G401 (cell line): Measurements from ENCODE around the gene TBX1. TPM values are rescaled to one million over a fixed set of nuclear protein-coding genes. Genes with fewer than 3 reads are reported as not detected.

Experiments used
- DNase-seq: peaks from one replicate; pipeline ENCODE4 v3.0.0-alpha.2; 2015; ENCODE audit warnings: low spot score
- in situ Hi-C: cut with HindIII; loops from 2 replicates; pipeline ENCODE4 v1.10.0; 2016; ENCODE audit warnings: low sequenced_read_pairs, mixed read lengths
- total RNA-seq: library from RNA; depleted of rRNA; stranded (reverse); fragments of >200 nt; shearing (Covaris generic); gene quantifications from 2 replicates; pipeline ENCODE4 v1.2.3, GENCODE V29; 2014

The TBX1 gene
- total RNA-seq, 1 experiment from 2014 or later, result 32.1 TPM

DNA sequence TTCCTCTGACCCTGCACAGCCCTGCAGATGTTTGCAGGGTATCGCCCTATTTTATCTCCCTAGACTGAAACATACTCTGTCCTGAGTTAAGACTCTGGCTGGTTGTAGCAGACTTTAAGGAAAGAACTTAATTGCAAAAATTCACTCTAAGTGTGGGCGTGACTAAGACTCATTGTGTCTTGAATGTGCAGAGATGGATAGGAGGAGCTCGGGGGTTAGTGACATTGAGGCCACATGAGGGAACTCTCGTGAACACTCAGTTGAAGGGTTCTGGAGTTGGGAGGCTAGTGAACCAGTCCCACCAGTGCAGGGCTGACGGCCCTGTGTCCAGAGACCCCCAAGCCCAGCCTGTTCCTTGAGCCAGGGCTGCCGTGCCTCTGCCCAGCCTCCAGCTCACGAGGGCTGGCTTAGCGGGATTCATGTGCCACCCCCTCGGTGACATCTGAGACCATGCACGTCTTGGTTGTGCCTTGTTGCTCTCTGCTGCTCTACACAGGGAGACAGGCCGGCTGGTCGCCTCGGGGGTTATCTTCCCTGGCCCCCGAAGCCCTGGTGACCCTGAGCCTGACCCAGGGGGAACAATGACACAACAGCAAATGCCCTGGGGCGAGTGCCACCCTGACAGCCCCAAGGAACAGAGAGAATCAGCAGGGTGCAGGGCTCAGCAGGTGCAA, 11.4 kb upstream of the TBX1 start:
- in situ Hi-C loops, result no loop called here
- no peak for DNase-seq

DNA sequence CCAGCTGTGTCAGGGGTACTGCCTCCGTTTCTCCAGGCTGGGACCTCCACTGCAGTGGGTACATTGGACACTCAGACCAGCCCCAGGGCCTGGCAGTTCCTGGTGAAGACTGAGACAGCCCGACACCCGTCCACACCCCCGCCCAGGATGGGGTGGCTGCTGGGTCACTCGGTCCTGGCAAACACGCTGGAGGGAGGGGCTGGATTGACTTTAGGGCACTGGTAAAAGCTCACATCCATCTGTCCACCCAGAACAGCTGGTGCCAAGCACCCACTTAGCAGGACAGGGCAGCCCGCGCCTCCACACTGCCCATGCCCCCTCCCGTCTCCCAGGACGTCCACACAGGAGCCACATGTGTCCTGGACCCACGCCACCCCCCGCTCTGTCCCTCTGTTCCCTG, 10.7 kb upstream of the TBX1 start:
- DNase-seq, result no peak
- in situ Hi-C loops, result loop anchor here (25.0 kb wide), 1 partner anchor 212 kb away; no protein-coding TSS in a partner anchor

DNA sequence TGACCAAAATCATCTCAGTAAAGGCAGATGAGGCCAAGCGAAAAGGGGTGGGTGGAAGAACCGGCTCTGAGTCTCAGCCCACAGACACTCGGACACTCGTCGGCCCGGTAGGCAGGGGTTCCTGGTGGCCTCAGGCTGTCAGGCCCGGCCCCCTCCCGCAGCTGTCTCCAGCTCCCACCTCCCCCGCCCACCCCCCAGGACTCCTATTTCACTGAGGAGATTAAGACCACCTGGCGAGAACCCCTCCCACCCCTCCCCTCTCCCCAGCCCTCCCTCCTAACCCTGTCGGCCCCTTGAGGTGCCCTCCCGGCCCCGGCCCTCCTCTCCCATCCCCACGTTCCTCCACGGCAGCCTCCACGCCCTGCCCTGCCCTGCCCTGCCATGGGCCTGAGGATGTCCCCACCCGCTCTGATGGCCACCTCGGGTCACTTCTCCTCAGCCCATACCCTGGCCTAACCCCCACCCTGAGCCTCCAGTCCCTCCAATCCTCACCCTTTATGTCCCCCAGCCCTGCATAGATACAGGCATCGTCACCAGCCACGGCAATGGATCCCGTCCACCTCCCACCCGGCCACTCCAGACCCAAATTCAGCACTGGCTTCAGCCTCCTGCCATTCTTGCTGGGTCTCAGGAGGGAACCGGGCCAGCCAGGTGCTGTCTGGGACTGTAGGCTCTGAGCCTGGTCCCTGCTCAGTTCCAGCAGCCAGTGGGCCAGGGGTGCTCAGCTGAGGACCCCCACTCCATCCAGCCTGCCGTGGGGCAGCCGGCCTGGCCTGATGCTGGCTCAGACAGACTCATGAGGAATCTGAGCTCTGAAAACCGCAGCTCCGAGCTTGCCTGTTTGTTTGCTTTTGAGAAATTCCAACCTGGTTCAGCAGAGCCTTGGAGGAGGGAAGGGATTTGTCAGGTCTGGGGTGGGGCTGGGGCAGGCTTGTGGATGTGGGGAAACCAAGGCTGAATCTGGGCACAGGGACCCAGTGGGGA, 9.8 kb upstream of the TBX1 start:
- in situ Hi-C loops, result loop anchor here (25.0 kb wide), 1 partner anchor 212 kb away; no protein-coding TSS in a partner anchor
- DNase-seq, result no peak

DNA sequence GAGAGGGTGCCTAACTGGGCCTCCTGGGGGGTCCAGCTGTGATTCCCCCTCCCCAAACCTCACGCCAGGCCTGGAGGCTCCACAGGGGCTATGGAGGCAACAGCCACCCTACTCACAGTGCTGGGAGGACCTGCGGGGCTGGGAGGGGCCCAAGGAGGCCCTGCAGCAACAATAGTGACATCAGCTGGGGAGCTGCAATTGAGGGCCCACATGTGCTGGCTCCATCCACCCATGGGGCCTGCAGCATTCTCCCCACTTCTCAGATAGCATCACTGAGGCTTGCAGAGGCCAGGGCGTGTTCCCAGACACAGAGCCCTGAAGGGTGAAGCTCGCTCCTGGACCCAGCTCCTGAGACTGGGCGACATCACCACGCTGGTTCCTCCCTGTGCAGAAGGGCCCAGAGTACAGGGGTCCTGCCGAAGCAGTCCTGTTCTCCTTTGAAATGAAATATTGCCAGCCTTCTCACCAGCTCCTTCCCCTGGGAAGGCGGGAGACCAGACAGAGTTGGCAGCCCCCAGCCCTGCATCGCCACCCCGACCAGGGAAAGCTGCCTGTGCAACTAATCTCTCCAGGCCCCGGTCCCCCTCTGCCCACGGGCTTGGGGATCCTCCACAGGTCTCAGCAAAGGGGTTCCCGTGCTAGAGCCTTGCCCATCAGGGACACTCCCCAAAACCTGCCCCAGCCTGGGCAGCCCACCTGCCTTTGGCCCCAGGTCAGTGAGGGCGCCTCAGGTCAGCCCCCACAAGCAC, 8.9 kb upstream of the TBX1 start:
- in situ Hi-C loops, result loop anchor here (25.0 kb wide), 1 partner anchor 211 kb away; no protein-coding TSS in a partner anchor
- no peak for DNase-seq

GRCh38 chr22:19753090-19753842, 7.3 kb upstream of the TBX1 start:
- in situ Hi-C loops, result loop anchor here (25.0 kb wide), 1 partner anchor 209 kb away; no protein-coding TSS in a partner anchor
- no peak for DNase-seq

GRCh38 chr22:19753996-19754700, 6.4 kb upstream of the TBX1 start:
- DNase-seq, result no peak
- in situ Hi-C loops, result loop anchor here (25.0 kb wide), 1 partner anchor 208 kb away; no protein-coding TSS in a partner anchor

- in situ Hi-C loops, result loop anchor here (25.0 kb wide), 1 partner anchor 208 kb away; no protein-coding TSS in a partner anchor
- DNase-seq, result no peak
These were observed 5.9 kb upstream of the TBX1 start for GRCh38 chr22:19754701-19755144.

DNA sequence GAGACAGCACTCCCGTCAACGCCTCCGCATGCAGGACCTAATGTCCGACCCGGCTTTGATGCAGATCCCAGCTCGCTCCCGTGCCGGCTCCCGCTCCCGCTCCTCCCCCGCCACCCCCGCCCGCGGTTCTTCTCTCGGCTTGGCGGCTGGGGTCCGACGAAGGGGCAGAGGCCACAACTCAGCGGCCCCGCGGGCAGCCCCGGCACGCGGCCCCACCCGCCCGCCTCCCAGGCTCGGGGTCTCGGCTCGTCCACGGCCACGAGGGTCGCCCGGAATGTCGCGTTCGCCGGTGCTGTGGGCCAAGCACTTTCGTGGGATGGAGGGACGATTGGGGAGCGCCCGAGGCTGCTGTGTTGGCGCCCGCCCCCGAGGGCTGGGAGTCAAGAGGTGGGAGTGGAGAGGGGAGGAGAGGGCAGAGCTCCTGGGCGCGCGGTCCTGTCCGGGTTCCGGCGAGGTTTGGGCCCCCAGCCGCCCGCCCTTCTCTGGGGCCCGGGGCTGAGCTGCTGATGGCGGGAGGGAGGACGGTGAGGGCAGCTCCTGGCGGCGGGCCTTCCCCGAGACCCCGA, 5.3 kb upstream of the TBX1 start:
- in situ Hi-C loops, result loop anchor here (25.0 kb wide), 1 partner anchor 207 kb away; no protein-coding TSS in a partner anchor
- no peak for DNase-seq

DNA sequence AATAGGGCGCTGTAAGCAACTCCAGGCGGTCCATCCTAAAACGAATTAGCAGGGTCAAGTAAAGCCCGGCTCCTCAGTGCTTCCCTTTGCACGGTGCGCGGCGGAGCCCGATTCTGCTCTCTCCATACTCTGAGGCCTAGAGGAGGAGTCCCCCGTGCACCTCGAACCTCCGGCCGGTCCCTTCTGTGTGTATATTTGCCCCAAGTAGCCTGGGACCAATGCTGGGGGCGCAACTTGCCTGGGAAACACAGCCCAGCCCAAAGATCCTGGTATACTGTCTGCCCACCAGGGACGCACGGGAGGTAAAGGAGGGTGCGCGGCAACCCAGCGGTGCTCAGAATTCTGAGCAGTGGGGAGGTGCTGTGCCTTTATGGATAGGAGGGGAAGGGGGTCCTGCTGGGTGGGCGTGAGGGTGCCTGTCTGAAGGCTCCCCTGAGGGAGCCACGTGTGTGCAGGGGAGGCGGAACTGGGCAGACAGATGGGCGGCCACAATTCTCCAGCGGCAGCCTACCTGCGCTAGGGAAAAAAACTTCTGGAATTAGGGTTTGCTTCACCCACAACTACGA, 4.8 kb upstream of the TBX1 start:
- no peak for DNase-seq
- in situ Hi-C loops, result loop anchor here (25.0 kb wide), 1 partner anchor 206 kb away; no protein-coding TSS in a partner anchor

GRCh38 chr22:19756288-19757128, 4.1 kb upstream of the TBX1 start:
- peak; percentile 18 for DNase-seq
- in situ Hi-C loops, result loop anchor here (25.0 kb wide), 1 partner anchor 206 kb away; no protein-coding TSS in a partner anchor

DNA sequence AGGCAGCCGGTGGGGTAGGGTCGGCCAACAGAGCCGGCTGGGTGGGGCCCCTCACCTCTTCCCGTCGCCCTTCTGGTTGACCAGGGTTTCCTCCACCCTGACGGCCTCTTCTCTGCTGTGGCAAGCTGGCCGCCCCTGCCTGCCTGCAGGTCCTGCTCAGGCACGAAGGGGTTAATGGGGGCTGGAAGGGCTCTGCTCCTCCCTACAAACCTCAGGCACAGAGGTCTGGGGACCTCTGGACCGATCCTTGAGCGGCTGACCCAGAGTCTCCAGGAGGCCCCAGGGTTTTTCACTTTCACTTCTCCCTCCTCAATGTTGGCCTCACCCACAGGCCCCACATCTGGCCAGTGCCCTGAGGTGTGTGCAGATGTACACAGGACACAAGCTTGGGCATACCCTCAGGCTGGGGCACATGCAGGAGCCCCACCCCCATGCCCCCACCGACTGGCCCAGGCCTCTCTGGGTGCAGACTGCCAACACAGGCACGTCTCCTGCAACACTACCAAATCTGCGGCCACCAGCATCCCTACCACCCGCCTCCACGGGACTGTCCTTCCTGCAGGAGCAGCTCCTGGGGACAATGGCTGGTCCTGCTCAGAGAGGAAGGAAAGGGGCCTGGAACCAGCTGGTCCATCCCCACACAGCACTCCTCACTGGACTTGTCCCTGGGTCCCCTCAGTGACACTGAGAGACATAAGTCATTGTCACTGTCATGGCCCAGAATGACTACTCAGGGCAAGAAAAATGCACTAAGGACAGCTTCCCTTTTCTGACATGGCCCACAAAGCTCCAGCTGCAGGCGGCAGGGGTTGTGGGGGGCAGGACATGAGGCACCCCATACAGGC, 3.2 kb upstream of the TBX1 start:
- peak; percentile 13 for DNase-seq
- in situ Hi-C loops, result loop anchor here (25.0 kb wide), 1 partner anchor 205 kb away; no protein-coding TSS in a partner anchor

DNA sequence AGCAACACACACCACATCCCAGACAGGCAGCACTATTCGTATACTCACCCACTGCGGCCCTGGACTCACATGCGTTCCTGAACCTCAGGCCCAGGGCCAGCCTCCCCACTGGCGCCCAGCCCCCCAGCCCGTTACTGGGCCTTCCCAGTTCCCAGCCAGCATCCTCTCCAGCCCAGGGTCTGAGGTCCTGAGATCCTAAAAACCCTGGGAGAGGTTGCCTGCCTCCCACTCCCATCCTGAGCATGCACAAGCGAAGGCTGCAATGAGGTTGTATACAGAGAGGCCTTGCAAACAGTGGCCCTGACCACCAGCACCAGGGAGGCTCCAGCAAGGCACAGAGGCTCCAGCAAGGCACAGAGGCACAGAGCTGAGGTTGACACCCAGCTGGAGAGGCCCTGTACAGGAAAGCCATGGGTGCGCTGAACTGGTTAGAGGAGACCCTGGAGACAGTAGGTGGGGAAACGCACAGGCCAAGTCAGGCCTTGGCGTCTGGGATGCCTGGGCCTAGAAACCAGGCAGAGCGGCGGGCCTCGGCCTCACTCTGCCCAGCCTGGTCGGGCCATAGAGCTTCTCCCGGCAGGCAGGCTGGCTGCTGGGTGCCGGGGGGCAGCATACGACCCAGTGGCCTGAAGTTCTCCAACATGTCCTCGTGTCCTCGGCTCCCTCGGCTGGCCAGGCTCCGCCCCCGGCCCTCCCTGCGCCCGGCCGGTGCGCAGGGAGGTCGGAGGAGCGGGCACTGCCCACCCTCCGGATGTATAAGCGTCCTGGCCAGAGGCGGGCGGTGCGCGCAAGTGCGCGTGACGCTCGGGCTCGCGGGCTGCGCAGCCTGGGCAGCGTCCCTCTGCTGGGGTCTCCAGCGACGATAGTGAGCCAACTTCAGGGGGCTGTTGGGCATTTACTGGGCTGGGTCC, 2.3 kb upstream of the TBX1 start:
- no peak for DNase-seq
- in situ Hi-C loops, result loop anchor here (25.0 kb wide), 1 partner anchor 204 kb away; no protein-coding TSS in a partner anchor

GRCh38 chr22:19758896-19759426, 1.6 kb upstream of the TBX1 start:
- in situ Hi-C loops, result loop anchor here (25.0 kb wide), 1 partner anchor 203 kb away; no protein-coding TSS in a partner anchor
- DNase-seq, result no peak
